B cell (primary cell): Measurements from ENCODE around the gene PHC3.

ENCODE experiments used
- CTCF ChIP-seq: fragments of 200-600 bp; IDR thresholded peaks from one replicate; pipeline ENCODE4 v1.8.0; 2022; ENCODE audit warnings: antibody characterized with exemption, mild to moderate bottlenecking
- EZH2 ChIP-seq: IDR thresholded peaks from 2 replicates; pipeline ENCODE4 v1.6.1; 2012; ENCODE audit warnings: borderline replicate concordance, low read depth, mild to moderate bottlenecking, moderate library complexity, low read length; ENCODE audit not compliant: insufficient read depth, poor library complexity, severe bottlenecking

- TF ChIP-seq CTCF, result no peak
- no peak for TF ChIP-seq EZH2
These were observed 30.1 kb upstream of the PHC3 start for GRCh38 chr3:170211668-170212067.
